Left renal cortex interstitium (tissue), 4 donors: ENCODE measurements around the gene SPC25. TPM values are rescaled to one million over a fixed set of nuclear protein-coding genes. Genes with fewer than 3 reads are reported as not detected.

Source experiments
- DNase-seq, 4 donors: peaks; one replicate each; pipeline ENCODE4 v3.0.0-alpha.2; 2013; ENCODE audit warnings: low read depth in 4 of 4, low spot score in 2 of 4, missing footprints in 1 of 4
- polyA plus RNA-seq, 4 donors: library from polyadenylated mRNA; unstranded; fragments of 120-200 nt; gene quantifications; one replicate each; pipeline ENCODE4 v1.2.1, GENCODE V29; 2013; ENCODE audit not compliant: insufficient read length in 4 of 4

The SPC25 gene
- polyA plus RNA-seq, 4 donors, result 15.0 to 19.0 (median 17.7) TPM

DNA sequence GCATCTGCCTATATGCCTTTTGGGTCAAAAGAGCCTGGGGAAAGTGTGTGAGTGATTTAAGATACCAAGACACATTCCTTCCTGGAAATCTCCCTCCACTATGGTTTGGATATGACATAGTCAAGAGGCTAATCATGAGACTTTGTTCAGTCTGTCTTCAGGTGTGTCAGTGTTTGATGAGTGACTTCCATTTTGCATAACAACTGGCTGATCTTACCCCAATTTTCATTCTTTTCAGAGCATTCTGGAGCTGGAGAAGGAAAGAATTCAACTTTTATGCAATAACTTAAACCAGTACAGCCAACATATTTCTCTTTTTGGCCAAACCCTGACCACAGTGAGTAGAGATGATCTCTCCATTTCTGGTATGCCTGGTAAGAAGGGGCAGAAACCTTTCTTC lies 39.4 kb downstream of the SPC25 start:
- no peak for DNase-seq

DNA sequence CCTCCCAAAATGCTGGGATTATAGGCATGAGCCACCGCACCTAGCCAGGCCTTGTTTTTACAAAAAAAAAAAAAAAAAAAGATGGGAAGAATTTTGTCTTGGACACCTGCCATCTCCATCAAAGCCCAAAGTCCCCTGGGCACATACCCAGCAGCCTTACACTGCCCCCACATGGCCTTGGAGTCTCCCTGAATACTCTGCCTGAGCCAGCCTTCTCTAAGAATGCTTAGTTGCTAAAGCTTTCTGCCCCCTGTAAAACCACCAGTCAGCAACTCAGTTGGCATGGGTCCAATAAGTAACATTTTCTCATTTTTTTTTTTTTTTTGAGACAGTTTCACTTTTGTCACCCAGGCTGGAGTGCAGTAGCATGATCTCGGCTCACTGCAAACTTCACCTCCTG lies 40.6 kb downstream of the SPC25 start:
- DNase-seq, result peak in 1 of 4 donors; percentile 13

DNA sequence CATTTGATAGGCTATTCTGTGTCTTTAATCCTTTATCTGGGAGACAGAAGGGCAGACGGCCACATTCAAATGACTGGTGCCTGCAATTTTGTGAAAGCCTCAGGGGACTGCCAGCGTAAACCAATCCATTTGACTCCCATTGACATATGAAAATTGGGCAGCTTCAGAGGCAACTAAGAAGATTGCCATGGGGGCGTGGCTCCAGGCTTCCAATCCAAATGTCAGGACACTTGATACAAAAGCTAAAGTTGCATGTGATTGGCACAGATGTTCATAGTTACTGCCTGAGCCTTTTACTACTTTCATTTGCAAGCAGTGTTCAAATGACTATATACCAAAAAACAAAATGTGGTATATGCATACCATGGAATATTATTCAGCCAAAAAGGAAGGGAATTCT lies 42.0 kb downstream of the SPC25 start:
- DNase-seq, result no peak

DNA sequence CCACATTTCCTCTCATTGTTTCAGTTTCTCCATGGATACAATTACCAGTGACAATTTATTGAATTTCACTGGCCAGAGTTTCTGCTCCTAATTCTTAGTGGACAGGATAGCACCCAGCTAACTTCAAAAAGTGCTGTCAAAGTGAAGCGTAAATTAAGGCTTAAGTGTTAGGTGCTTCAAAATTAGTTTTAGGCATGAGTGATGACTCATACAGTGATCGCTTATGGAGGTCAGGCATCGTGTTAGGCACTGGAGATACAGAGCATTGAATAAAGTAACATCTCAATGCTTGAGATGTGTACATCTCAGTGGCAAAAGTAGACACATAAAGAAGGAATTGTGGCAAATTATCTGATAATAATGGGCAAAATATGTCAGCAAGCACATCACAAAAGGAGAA lies 47.0 kb downstream of the SPC25 start:
- DNase-seq, result no peak

DNA sequence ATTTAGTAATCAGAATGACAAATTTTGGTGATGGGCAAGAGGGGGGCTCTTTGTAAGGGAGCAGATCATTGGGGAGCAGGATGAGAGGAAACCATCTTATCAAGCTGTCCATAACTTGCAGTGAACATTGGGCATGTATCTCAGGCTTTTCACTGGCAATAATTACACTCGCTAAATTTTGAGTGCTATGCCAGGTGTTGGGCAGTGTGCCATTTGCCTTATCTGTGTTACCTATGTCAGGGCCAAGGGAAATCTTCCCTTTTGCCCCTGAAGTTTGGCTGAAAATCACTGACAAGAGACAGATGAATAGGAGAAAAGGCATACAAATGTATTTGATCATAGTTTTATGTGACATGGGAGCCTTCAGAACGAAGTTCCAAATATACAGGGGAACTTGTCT lies 48.8 kb downstream of the SPC25 start:
- no peak for DNase-seq

DNA sequence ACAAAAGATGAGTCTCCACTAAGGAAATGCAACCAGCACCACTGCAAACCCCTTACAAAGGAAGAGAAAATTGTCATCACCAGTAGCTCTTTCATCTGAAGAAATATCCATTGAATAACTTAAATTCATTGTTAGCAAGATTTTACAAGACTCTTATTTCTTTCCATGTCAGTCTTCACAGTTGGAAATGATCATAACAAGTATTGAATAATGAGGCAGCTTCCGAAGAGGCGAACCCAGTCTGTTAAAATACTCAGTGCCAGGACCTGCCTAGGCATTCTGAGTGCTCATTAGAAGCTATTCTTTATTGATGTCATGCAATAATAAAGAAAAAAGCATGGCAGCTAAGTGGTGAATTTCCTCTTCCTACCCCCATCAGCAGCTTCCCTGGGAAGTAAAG lies 54.3 kb downstream of the SPC25 start:
- no peak for DNase-seq

DNA sequence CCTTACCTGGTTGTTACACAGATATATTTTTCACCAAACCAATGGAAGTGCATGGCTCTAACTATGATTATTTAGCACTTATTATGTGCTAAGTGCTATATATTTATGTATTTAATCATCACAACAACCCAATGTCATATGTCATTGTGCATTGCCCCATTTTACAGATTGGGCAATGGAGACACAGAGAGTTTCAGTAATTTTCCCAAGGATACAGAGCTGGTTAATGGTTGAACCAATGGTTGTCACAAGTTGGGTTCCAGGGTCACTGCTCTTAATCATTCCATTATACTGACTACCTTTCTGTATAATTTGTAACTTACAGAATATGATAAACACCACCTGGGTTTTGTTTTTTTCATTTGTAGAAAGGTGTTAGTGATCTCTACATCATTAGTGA lies 58.6 kb downstream of the SPC25 start:
- DNase-seq, result no peak

DNA sequence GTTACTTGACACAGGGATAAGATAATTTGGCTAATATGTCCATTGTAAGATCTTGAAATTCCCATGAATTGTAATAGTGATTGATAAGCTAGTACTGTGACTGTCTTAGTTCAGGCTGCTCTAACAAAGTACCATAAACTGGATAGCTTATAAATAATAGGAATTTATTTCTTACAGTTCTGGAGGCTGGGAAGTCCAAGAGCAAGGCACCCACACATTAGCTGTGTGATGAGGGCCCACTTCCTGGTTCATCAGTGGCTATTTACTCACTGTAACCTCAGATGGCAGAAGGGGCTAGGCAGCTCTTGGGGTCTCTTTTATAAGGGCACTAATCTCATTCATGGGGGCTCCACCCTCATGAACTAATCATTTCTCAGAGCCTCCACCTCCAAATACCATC lies 59.3 kb downstream of the SPC25 start:
- DNase-seq, result no peak

DNA sequence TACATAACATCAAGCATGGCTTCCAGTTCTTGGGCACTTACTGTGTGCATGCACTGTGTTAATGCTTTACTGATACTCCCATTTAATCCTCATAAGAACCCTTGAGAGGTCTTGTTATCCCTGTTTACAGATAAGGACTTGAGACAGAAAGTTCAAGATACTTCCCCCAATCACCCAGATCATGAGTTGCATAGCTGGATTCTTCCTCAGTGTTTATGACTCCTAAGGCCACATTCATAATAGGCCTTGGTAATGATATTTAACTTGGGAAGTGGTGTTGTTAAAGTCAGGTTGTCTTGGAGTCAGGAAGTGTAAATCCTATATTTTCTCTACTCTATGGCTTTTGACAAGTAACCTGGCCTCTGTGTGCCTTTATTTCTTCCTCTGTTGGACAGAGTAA lies 65.1 kb downstream of the SPC25 start:
- DNase-seq, result no peak

DNA sequence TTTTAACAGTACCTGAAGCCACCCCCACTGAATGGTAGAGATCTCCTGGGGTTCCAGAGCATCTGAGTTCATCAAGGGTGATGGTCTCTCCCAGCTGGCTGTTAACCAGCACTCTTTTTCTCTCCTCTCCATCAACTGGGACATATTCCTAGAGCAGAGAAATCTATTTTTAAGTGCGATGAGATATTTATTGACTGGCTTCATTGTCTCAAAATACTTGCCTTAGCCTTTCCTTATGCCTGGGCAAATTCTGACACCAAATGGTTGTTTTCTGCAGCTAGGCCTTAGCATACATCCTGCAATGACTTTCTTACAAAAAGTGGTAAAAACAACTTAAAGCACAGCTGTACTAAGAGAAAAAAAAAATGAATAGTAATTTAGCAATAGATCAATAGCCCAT lies 68.2 kb downstream of the SPC25 start:
- DNase-seq, result no peak

DNA sequence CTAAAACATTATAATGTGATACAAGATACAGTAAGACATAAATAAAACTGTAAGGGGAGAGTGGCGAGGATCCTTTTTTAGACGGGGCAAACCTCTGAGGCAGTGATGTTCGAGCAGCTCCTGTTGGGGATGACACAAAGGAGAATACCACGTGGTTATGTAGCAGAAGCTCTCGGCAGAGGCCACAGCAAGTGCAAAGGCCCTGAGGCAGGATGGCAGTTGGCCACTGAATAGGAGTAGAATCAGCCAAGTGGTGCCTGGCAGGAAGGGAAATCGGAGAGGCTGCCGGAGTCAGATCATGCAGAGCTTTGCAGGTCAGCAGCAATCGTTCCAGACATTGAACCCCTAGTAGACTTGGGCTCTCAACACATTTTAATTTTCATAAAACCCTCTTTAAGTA lies 68.7 kb downstream of the SPC25 start:
- no peak for DNase-seq

Other genes starting within 250 kb of the SPC25 start
- 10 to 100 TPM; 24.2 to 44.2 (median 31.4) TPM for gene NOSTRIN, start 87.8 kb downstream of the SPC25 start, polyA plus RNA-seq
- gene G6PC2, start 10.9 kb upstream of the SPC25 start, polyA plus RNA-seq, result under 1 TPM in 3 of 4 donors, not detected in 1; 0.04 to 0.21 (median 0.13) TPM
- under 1 TPM; 0.07 to 0.27 (median 0.13) TPM for gene ABCB11, start 140.9 kb upstream of the SPC25 start, polyA plus RNA-seq
- 1 to 10 TPM in 1 of 4 donors, under 1 TPM in 3; 0.14 to 1.8 (median 0.58) TPM for gene DHRS9, start 179.1 kb upstream of the SPC25 start, polyA plus RNA-seq